NCI-H82 treated with DMSO at 0.1 percent for 48 hours (cell line): ENCODE results near the gene ZSWIM8.

Source experiments
- DNase-seq: peaks from one replicate; lab custom pipeline; 2025; ENCODE audit not compliant: unreplicated experiment; lab: John Stamatoyannopoulos, UW

Gene ZSWIM8

DNA sequence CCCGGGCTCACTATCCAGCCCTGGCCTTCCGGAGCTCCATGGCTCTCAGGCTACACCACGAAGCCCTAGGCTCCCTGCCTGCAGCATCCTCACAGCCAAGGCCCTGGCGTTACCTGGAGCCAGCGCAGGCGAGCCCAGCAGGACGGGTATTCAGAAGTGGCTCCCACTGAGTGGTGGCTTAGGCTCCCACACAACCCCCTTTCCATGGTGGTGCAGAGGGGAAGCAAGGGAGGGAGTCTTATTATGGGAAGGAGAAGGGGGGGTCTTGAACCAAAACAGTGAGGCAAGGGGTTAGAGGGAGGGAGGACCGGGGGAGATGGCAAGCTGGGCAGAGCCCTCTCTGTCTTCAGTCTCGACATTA lies 55.6 kb downstream of the ZSWIM8 start:
- DNase-seq, result no peak

DNA sequence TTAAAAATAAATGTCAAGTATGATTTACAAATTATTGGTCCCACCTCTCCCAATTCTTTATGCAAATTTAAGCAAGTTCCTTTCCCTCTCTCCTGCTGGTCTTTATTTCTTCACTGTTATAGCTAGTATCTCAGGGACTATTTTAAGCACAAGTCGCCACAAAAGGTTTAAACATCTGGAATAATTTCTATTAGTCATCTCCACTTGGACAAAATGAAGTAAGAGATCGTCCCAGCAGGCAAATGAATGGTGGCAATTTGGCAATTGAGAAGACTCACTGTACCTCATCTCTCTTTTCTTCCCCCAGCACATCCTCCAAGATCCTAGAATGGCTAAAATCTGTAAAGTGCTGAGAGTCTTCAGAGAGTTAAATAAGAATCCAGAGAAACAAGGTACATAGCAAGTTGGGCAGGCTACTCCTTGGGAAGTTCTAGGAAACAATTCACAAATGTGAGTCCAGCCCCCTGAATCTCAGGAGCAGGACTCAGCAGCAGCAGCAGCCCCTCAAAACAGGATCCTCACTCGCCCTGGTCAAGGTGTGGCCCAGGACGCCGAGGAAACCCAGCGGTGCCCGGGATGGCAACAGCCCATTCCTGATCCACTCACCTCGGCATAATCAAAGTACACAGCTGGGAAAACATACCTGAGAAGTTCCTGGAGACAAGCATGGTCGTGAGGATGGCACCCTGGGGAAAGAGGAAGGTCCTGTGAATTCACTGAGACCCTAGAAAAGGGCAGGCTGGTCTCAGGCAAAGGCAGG lies 56.3 kb downstream of the ZSWIM8 start:
- DNase-seq, result no peak

DNA sequence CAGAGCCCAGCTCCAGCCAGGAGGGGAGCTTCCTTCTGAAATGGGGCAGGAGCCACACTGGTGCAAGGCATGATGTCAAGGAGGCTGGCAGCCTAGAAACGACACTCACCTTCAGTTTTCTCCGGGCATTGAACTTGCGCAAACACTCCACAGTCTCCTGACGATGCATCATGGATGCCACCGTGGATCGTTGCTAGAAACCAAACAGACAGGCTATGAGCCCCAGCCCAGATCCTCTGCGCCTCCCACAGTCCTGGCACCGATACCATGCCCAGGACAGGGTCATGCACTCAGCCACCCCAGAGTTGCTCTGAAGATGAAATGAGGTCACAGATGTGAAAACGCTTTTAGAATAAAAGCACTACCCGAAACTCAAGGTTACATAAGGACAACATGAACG lies 56.9 kb downstream of the ZSWIM8 start:
- DNase-seq, result no peak

DNA sequence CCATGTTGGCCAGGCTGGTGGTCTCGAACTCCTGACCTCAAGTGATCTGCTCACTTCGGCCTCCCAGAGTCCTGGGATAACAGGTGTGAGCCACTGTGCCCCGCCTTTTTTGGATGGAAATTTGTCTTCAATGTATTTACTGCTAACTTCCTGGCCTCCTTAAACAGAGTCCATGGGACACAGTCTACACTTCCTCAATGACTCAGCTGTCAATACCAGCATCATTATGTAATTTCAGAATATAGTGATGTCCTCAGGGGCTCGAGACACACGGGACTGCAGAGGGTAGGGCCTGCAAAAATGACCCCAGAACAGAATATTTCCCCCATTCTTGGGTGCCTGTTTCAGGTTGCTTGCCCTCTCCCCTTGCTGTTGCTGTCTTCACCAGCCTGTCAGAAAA lies 57.9 kb downstream of the ZSWIM8 start:
- DNase-seq, result no peak

DNA sequence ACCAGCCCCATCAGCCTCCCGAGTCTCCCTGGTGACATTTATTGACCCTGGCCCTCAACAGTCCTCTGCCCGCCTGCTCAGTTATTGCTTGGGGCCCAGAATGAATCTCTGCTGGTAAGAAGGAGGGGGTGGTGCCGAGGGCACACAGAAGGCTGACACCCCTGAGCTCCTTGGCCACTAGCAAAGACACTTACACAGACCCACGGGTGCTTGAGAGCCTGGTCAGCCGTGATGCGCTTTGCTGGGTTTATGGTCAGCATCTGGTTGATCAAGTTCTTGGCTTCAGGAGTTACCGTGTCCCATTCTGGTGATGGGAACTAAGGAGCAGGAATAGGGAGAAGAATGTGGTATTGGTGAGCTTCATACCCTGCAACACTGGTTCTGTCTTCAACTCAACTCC lies 61.6 kb downstream of the ZSWIM8 start:
- no peak for DNase-seq

DNA sequence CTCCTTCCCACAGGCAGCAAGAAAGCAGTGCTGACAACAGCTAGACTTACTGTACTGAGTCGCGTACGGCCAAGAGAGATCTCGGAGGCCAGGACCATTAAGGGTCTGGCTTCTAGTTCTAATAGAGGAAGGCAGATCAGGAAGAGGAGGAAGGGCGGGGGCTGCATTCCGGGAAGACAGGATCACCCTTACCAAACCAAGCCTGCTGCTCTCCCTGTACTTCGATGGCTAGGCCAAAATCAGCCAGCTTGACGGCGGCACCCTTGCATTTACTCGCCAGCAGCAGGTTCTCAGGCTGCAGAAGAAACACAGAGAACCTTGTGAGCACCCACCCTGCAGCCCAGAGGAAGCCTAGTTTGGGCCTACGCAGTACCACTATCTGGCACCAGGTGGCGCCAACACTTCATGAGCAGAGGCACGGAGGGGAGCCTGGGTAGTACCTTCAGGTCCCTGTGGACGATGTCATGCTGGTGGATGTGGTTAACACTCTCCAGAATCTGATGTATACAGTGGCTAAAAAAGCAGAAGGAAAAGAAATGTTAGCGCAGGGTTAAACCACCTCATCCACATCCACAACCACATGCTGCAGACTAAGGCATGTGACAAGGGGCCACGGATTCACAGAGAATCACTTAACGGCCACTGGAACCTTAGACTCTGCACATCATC lies 63.5 kb downstream of the ZSWIM8 start:
- DNase-seq, result peak; percentile 43

DNA sequence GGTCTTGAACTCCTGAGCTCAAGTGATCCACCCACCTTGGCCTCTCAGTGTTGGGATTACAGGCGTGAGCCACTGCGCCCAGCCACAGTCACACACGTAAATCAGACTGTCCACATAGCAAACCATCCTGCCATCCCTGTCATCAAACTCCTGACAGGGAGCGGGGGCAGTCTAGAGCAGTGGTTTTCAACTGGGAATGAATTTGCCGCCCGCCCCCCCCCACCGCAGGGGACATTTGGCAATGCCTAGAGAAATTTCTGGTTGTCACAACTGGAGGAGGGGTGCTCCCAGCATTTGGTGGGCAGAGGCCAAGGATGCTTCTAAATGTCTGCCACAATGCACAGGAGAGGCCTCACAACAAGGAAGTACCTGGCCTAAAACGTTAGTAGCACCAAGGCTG lies 64.8 kb downstream of the ZSWIM8 start:
- no peak for DNase-seq

DNA sequence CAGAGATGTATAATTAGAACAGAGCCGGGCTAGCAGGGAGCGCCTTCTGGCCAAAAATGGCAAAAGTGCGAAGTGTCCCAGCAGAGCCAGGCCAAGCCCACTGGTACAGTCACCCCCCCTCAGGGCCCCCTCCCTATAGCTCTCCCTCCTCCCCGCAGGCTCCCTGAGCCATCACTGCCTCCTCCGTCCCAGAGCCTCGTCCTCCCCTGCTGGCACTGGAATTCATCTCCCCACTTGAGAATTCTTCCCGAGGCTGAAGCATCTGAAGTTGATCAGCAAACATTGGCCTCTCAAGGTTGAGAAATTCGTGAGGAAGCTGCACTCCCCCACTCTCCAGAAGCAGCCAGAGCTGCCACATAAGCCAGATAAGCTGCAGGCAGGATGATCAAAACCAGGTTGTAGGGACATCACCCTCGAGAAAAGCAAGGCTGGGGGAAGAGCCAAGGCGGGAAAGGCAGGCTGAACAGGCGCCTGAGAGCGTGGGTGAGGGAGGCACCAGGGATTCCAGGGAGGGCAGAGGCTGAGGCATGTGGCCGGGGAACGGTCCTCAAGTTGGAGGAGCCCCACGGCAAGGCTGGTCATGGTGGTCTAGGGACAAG lies 65.6 kb downstream of the ZSWIM8 start:
- no peak for DNase-seq
